HCT116 (cell line): ENCODE data around the gene IGF2. TPM values are rescaled to one million over a fixed set of nuclear protein-coding genes. Genes with fewer than 3 reads are reported as not detected.

ENCODE experiments used
- ATAC-seq: fragments of 200-7000 bp; cut with Tn5 transposase; 2 replicates; pipeline ENCODE4 v1.9.1; 2020; ENCODE audit warnings: mild to moderate bottlenecking, moderate library complexity
- BruUV-seq: library from RNA; stranded (reverse); fragments of 400-500 nt; replicated peaks from 2 replicates; lab custom pipeline; 2021; lab: Mats Ljungman, UMichigan
- CTCF ChIA-PET: fragments of 300-600 bp; sonication (Branson Sonifier 250); formaldehyde crosslinking; loops from one replicate; lab custom pipeline; 2021; ENCODE audit warnings: antibody characterized with exemption; lab: Charles Lee
- POLR2A ChIA-PET: fragments of 300-600, 350-600 bp; sonication (Branson Sonifier 250); formaldehyde crosslinking; loops from one replicate; lab custom pipeline; 2021; ENCODE audit warnings: antibody characterized with exemption; lab: Charles Lee
- RAD21 ChIA-PET, 2 experiments: fragments of 300-600 bp; sonication (Branson Sonifier 250); formaldehyde crosslinking; loops; one replicate each; lab custom pipeline; 2023; ENCODE audit warnings: low total read pairs in 2 of 2; ENCODE audit not compliant: uncharacterized antibody in 2 of 2, unreplicated experiment in 2 of 2, low non-redundant PET in 1 of 2; lab: Charles Lee
- DNase-seq: peaks from one replicate; pipeline ENCODE4 v3.0.0-alpha.2; 2010; ENCODE audit warnings: low read depth, low spot score
- H2AFZ ChIP-seq: fragments of 200-600 bp; shearing (Covaris generic), sonication (generic); 2 replicates; pipeline ENCODE4 v1.6.1; 2017; ENCODE audit warnings: low read depth, mixed run types, mixed read lengths, antibody characterized with exemption, low read length; ENCODE audit not compliant: poor library complexity, severe bottlenecking
- H3K27ac ChIP-seq: 2 replicates; pipeline ENCODE4 v1.5.1; 2012; ENCODE audit warnings: low read depth, low read length
- H3K27me3 ChIP-seq: fragments of 200-600 bp; sonication (generic); 2 replicates; pipeline ENCODE4 v1.6.1; 2016; ENCODE audit warnings: mixed run types, low read length, mixed read lengths; ENCODE audit not compliant: insufficient read depth
- H3K36me3 ChIP-seq, 2 experiments: fragments of 200-500 bp in 1 of 2; fragments of 200-600 bp in 1 of 2; sonication (Bioruptor generic) in 1 of 2; sonication (generic) in 1 of 2; 2 replicates each; pipeline versions ENCODE4 v1.5.1 to v1.6.1; 2014 to 2016; ENCODE audit warnings: low read length in 2 of 2, inconsistent platforms in 1 of 2, mixed read lengths in 1 of 2, mixed run types in 1 of 2; ENCODE audit not compliant: insufficient read depth in 2 of 2, control insufficient read depth in 1 of 2
- H3K4me1 ChIP-seq, 2 experiments: fragments of 200-600 bp in 1 of 2; sonication (generic) in 1 of 2; 2 replicates each; pipeline versions ENCODE4 v1.5.1 to v1.6.1; 2012 to 2017; ENCODE audit warnings: low read length in 2 of 2, inconsistent platforms in 1 of 2, mild to moderate bottlenecking in 1 of 2, mixed read lengths in 1 of 2, mixed run types in 1 of 2, moderate library complexity in 1 of 2; ENCODE audit not compliant: insufficient read depth in 2 of 2, control insufficient read depth in 1 of 2
- H3K4me2 ChIP-seq: fragments of 200-600 bp; sonication (generic); 2 replicates; pipeline ENCODE4 v1.6.1; 2017; ENCODE audit warnings: mixed run types, low read length, mixed read lengths
- H3K4me3 ChIP-seq, 2 experiments: fragments of 200-600 bp in 1 of 2; sonication (generic) in 1 of 2; replicated peaks in 1 of 2; 2 replicates each; pipeline ENCODE4 v1.5.1; 2011 to 2016; ENCODE audit warnings: low read length in 2 of 2, control low read depth in 1 of 2, low read depth in 1 of 2, mild to moderate bottlenecking in 1 of 2, mixed read lengths in 1 of 2, mixed run types in 1 of 2
- H3K79me2 ChIP-seq: fragments of 200-600 bp; sonication (generic); 2 replicates; pipeline ENCODE4 v1.6.1; 2017; ENCODE audit warnings: mild to moderate bottlenecking, mixed run types, low read length, moderate library complexity, mixed read lengths; ENCODE audit not compliant: insufficient read depth
- H3K9ac ChIP-seq: fragments of 200-600 bp; sonication (generic); 2 replicates; pipeline ENCODE4 v1.6.1; 2016; ENCODE audit warnings: low read length, mixed read lengths
- H3K9me2 ChIP-seq: fragments of 200-600 bp; sonication (generic), shearing (Covaris generic); 2 replicates; pipeline ENCODE4 v1.6.1; 2017; ENCODE audit warnings: mixed run types, mild to moderate bottlenecking, moderate library complexity; ENCODE audit not compliant: insufficient read depth
- H3K9me3 ChIP-seq, 2 experiments: fragments of 200-500 bp in 1 of 2; fragments of 200-600 bp in 1 of 2; sonication (Bioruptor generic) in 1 of 2; sonication (generic) in 1 of 2; 2 replicates each; pipeline ENCODE4 v1.6.1; 2014 to 2017; ENCODE audit warnings: low read length in 2 of 2, mixed read lengths in 2 of 2, inconsistent platforms in 1 of 2, low read depth in 1 of 2, mild to moderate bottlenecking in 1 of 2, mixed run types in 1 of 2, moderate library complexity in 1 of 2; ENCODE audit not compliant: control insufficient read depth in 1 of 2, insufficient read depth in 1 of 2
- H4K20me1 ChIP-seq: fragments of 200-600 bp; sonication (generic), shearing (Covaris generic); 2 replicates; pipeline ENCODE4 v1.6.1; 2017; ENCODE audit warnings: mixed run types, mild to moderate bottlenecking, moderate library complexity; ENCODE audit not compliant: insufficient read depth
- CEBPB ChIP-seq: IDR thresholded peaks from 2 replicates; pipeline ENCODE4 v1.6.1; 2012; ENCODE audit warnings: low read depth
- CTCF ChIP-seq, 3 experiments: fragments of 200-600 bp in 1 of 3; sonication (generic) in 1 of 3; IDR thresholded peaks in 2 of 3; conservative IDR thresholded peaks in 1 of 3; 2 replicates each; pipeline ENCODE4 v1.5.1; 2012 to 2017; ENCODE audit warnings: low read depth in 2 of 3, low read length in 2 of 3, antibody characterized with exemption in 1 of 3, borderline replicate concordance in 1 of 3, control low read depth in 1 of 3, mild to moderate bottlenecking in 1 of 3, mixed read lengths in 1 of 3, mixed run types in 1 of 3, moderate library complexity in 1 of 3; ENCODE audit not compliant: insufficient read depth in 1 of 3
- EGR1 ChIP-seq: IDR thresholded peaks from 2 replicates; pipeline ENCODE4 v1.6.1; 2012; ENCODE audit warnings: low read depth
- ELF1 ChIP-seq: IDR thresholded peaks from 2 replicates; pipeline ENCODE4 v1.6.1; 2012; ENCODE audit warnings: low read depth, borderline replicate concordance
- EZH2 ChIP-seq: fragments of 200-600 bp; sonication (generic); IDR thresholded peaks from 2 replicates; pipeline ENCODE4 v1.6.1; 2017; ENCODE audit warnings: antibody characterized with exemption, mixed run types
- EZH2phosphoT487 ChIP-seq: fragments of 200-600 bp; IDR thresholded peaks from 2 replicates; pipeline ENCODE4 v1.6.1; 2018; ENCODE audit warnings: antibody characterized with exemption, borderline replicate concordance
- FOSL1 ChIP-seq: IDR thresholded peaks from 2 replicates; pipeline ENCODE4 v1.6.1; 2012; ENCODE audit warnings: low read depth
- JUND ChIP-seq: IDR thresholded peaks from 2 replicates; pipeline ENCODE4 v1.6.1; 2012
- POLR2A ChIP-seq: IDR thresholded peaks from 2 replicates; pipeline ENCODE4 v1.7.0; 2011; ENCODE audit warnings: borderline replicate concordance; ENCODE audit not compliant: insufficient read depth, insufficient read length; ENCODE audit errors: extremely low read depth
- POLR2AphosphoS5 ChIP-seq: IDR thresholded peaks from 2 replicates; pipeline ENCODE4 v1.6.1; 2011; ENCODE audit warnings: mild to moderate bottlenecking, low read depth, low read length, moderate library complexity
- RAD21 ChIP-seq: IDR thresholded peaks from 2 replicates; pipeline ENCODE4 v1.6.1; 2012; ENCODE audit warnings: low read depth, mild to moderate bottlenecking
- SRF ChIP-seq: IDR thresholded peaks from 2 replicates; pipeline ENCODE4 v1.6.1; 2012; ENCODE audit warnings: low read depth
- TCF7L2 ChIP-seq: IDR thresholded peaks from 2 replicates; pipeline ENCODE4 v1.7.0; 2011; ENCODE audit warnings: borderline replicate concordance, inconsistent platforms; ENCODE audit not compliant: insufficient read depth, insufficient read length; ENCODE audit errors: extremely low read depth
- ZNF274 ChIP-seq: fragments of 200-500 bp; sonication (Bioruptor generic); IDR thresholded peaks from 2 replicates; pipeline ENCODE4 v1.6.1; 2014; ENCODE audit warnings: mild to moderate bottlenecking, low read depth, low read length, inconsistent platforms
- intact Hi-C: fragments of 100-400 bp; cut with micrococcal nuclease; formaldehyde crosslinking; loops from 2 replicates; pipeline ENCODE4 v1.10.0; 2022
- total RNA-seq: library from RNA; stranded (reverse); gene quantifications from one replicate; pipeline ENCODE4 v1.2.1, GENCODE V29; 2021; ENCODE audit not compliant: unreplicated experiment

IGF2 gene
- total RNA-seq, 1 experiment from 2014 or later: 17.9 TPM

GRCh38 chr11:2132246-2132645, 6.9 kb downstream of the IGF2 start:
- no peak for ATAC-seq
- intact Hi-C loops: no loop called here
- Histone ChIP-seq H3K9me2 (no peaks in the 10 kb centered on the region), H3K79me2 (no peaks in the 10 kb centered on the region), H3K9me3 (no peaks in the 10 kb centered on the region), H3K4me2 (no peak overlapping the region), H3K9ac (no peak overlapping the region), H3K27me3 (no peaks in the 10 kb centered on the region), H3K4me1 (peaks cover 0 to 5% of the 10 kb centered on the region in 2 experiments; a peak in 2 of 4 replicates), H2AFZ (no peak overlapping the region), H3K36me3 (no peaks in the 10 kb centered on the region), H3K27ac (no peak overlapping the region), H3K4me3 (no peak overlapping the region), H4K20me1 (no peaks in the 10 kb centered on the region)
- no peak for DNase-seq
- CTCF ChIA-PET: no interaction called here
- TSS peak; percentile 65 for BruUV-seq
- RAD21 ChIA-PET: no interaction called here
- TF ChIP-seq CTCF (IDR thresholded peaks at IDR 0.05 in 2 of 3, conservative IDR thresholded peaks at IDR 0.05 in 1 of 3; ENCODE audit: borderline replicate concordance in 1 of 3, insufficient read depth in 1 of 3, low read depth in 2 of 3, low read length in 2 of 3) (no peak), EZH2 (no peak), TCF7L2 (no peak), CEBPB (no peak), EGR1 (no peak)
- POLR2A ChIA-PET: no interaction called here

- ATAC-seq: no peak
- Histone ChIP-seq H3K79me2 (no peaks in the 10 kb centered on the region), H3K4me3 (no peak overlapping the region), H3K36me3 (no peaks in the 10 kb centered on the region), H3K4me2 (no peak overlapping the region), H4K20me1 (no peaks in the 10 kb centered on the region), H2AFZ (no peak overlapping the region), H3K9me2 (no peaks in the 10 kb centered on the region), H3K9me3 (no peaks in the 10 kb centered on the region), H3K27ac (no peak overlapping the region), H3K27me3 (no peaks in the 10 kb centered on the region), H3K4me1 (no peaks in the 10 kb centered on the region), H3K9ac (no peak overlapping the region)
- ChIA-PET POLR2A (no interaction called here), CTCF (no interaction called here), RAD21 (no interaction called here)
- no TSS peak for BruUV-seq
- TF ChIP-seq CTCF (IDR thresholded peaks at IDR 0.05 in 2 of 3, conservative IDR thresholded peaks at IDR 0.05 in 1 of 3; ENCODE audit: borderline replicate concordance in 1 of 3, insufficient read depth in 1 of 3, low read depth in 2 of 3, low read length in 2 of 3) (no peak), FOSL1 (no peak), TCF7L2 (no peak), POLR2AphosphoS5 (no peak), JUND (no peak), EZH2 (no peak), RAD21 (no peak), EGR1 (no peak), ELF1 (no peak), EZH2phosphoT487 (no peak), POLR2A (no peak), ZNF274 (no peak), SRF (no peak), CEBPB (no peak)
- intact Hi-C loops: no loop called here
- no peak for DNase-seq
These were observed 7.6 kb downstream of the IGF2 start for GRCh38 chr11:2131371-2132236.
